ENCODE data around the gene B4GALT1. TPM values are rescaled to one million over a fixed set of nuclear protein-coding genes. Genes with fewer than 3 reads are reported as not detected.

The B4GALT1 gene
- total RNA-seq, 1 experiment from 2014 or later, result 32.0 TPM

DNA sequence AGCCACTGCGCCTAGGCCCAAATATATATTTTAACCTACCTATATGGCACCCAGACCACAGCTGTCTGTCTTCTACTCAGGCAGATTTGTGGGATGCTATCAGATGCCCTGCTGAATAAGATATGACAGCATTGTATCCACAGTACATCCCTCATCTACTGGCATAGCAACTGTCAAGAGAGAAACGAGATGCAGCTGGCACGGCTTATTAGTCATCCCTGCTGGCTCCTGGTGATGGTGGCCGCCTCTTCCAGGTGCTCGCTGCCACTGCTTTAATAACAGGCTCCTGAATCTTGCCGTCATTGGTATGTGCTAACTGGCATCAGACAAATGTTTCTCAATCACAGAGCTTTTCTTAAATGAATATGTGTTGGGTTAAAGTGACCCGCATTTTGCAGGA is 34.0 kb downstream of the B4GALT1 start:
- DNase-seq (ENCODE audit: low spot score), result no peak
- no TSS peak for BruUV-seq (replicated peaks)
- Histone ChIP-seq H3K4me3 (ENCODE audit: low read depth, low read length, poor library complexity, severe bottlenecking) (no peak overlapping the region), H3K36me3 (ENCODE audit: insufficient read depth, low read length, poor library complexity, severe bottlenecking) (peaks cover 17% of the 10 kb centered on the region), H3K27ac (ENCODE audit: low read depth, low read length, poor library complexity, severe bottlenecking) (no peak overlapping the region), H3K9me3 (ENCODE audit: low read depth, low read length, poor library complexity, severe bottlenecking) (no peaks in the 10 kb centered on the region), H3K4me1 (ENCODE audit: insufficient read depth, low read length, poor library complexity, severe bottlenecking) (no peaks in the 10 kb centered on the region), H3K27me3 (replicated peaks; ENCODE audit: insufficient read depth, low read depth, low read length, poor library complexity) (no peaks in the 10 kb centered on the region)
- CTCF ChIA-PET, result no interaction called here
- TF ChIP-seq EZH2 (IDR thresholded peaks at IDR 0.05; ENCODE audit: borderline replicate concordance, low read depth, low read length, poor library complexity, severe bottlenecking), result no peak
- TF ChIP-seq, protein P1, sequence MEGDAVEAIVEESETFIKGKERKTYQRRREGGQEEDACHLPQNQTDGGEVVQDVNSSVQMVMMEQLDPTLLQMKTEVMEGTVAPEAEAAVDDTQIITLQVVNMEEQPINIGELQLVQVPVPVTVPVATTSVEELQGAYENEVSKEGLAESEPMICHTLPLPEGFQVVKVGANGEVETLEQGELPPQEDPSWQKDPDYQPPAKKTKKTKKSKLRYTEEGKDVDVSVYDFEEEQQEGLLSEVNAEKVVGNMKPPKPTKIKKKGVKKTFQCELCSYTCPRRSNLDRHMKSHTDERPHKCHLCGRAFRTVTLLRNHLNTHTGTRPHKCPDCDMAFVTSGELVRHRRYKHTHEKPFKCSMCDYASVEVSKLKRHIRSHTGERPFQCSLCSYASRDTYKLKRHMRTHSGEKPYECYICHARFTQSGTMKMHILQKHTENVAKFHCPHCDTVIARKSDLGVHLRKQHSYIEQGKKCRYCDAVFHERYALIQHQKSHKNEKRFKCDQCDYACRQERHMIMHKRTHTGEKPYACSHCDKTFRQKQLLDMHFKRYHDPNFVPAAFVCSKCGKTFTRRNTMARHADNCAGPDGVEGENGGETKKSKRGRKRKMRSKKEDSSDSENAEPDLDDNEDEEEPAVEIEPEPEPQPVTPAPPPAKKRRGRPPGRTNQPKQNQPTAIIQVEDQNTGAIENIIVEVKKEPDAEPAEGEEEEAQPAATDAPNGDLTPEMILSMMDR (conservative IDR thresholded peaks at IDR 0.05; ENCODE audit: low read depth, low read length), result no peak
- intact Hi-C loops (cut with micrococcal nuclease; ENCODE audit: unreplicated experiment), result no loop called here
- POLR2A ChIA-PET (ENCODE audit: low non-redundant PET), result no interaction called here

GRCh38 chr9:33131790-33132772 is 35.1 kb downstream of the B4GALT1 start:
- intact Hi-C loops (cut with micrococcal nuclease; ENCODE audit: unreplicated experiment), result no loop called here
- no peak for TF ChIP-seq EZH2 (IDR thresholded peaks at IDR 0.05; ENCODE audit: borderline replicate concordance, low read depth, low read length, poor library complexity, severe bottlenecking)
- TF ChIP-seq, protein P1 (conservative IDR thresholded peaks at IDR 0.05; ENCODE audit: low read depth, low read length), result no peak
- no peaks in the 10 kb centered on the region for H3K27me3 ChIP-seq (replicated peaks; ENCODE audit: insufficient read depth, low read depth, low read length, poor library complexity)
- ChIA-PET CTCF (no interaction called here), POLR2A (ENCODE audit: low non-redundant PET) (interaction anchor here (0.6 kb wide), 1 partner anchor 63 kb away, joined by 3 read pairs; no protein-coding TSS in a partner anchor)
- no TSS peak for BruUV-seq (replicated peaks)
- peaks cover 17% of the 10 kb centered on the region for H3K36me3 ChIP-seq (ENCODE audit: insufficient read depth, low read length, poor library complexity, severe bottlenecking)
- H3K27ac ChIP-seq (ENCODE audit: low read depth, low read length, poor library complexity, severe bottlenecking), result no peak overlapping the region
- H3K4me1 ChIP-seq (ENCODE audit: insufficient read depth, low read length, poor library complexity, severe bottlenecking), result no peaks in the 10 kb centered on the region
- H3K4me3 ChIP-seq (ENCODE audit: low read depth, low read length, poor library complexity, severe bottlenecking), result no peak overlapping the region
- H3K9me3 ChIP-seq (ENCODE audit: low read depth, low read length, poor library complexity, severe bottlenecking), result no peaks in the 10 kb centered on the region
- DNase-seq (ENCODE audit: low spot score), result no peak

GRCh38 chr9:33130961-33131789 is 36.0 kb downstream of the B4GALT1 start:
- ChIA-PET POLR2A (ENCODE audit: low non-redundant PET) (no interaction called here), CTCF (no interaction called here)
- H3K27ac ChIP-seq (ENCODE audit: low read depth, low read length, poor library complexity, severe bottlenecking), result no peak overlapping the region
- H3K4me3 ChIP-seq (ENCODE audit: low read depth, low read length, poor library complexity, severe bottlenecking), result no peak overlapping the region
- H3K27me3 ChIP-seq (replicated peaks; ENCODE audit: insufficient read depth, low read depth, low read length, poor library complexity), result no peaks in the 10 kb centered on the region
- BruUV-seq (replicated peaks), result no TSS peak
- TF ChIP-seq EZH2 (IDR thresholded peaks at IDR 0.05; ENCODE audit: borderline replicate concordance, low read depth, low read length, poor library complexity, severe bottlenecking), result no peak
- TF ChIP-seq, protein P1 (conservative IDR thresholded peaks at IDR 0.05; ENCODE audit: low read depth, low read length), result no peak
- peaks cover 17% of the 10 kb centered on the region for H3K36me3 ChIP-seq (ENCODE audit: insufficient read depth, low read length, poor library complexity, severe bottlenecking)
- intact Hi-C loops (cut with micrococcal nuclease; ENCODE audit: unreplicated experiment), result no loop called here
- H3K9me3 ChIP-seq (ENCODE audit: low read depth, low read length, poor library complexity, severe bottlenecking), result no peaks in the 10 kb centered on the region
- H3K4me1 ChIP-seq (ENCODE audit: insufficient read depth, low read length, poor library complexity, severe bottlenecking), result no peaks in the 10 kb centered on the region
- DNase-seq (ENCODE audit: low spot score), result no peak
